ENCODE measurements around the gene NDUFB10.

NDUFB10 gene

GRCh38 chr16:1991588-1991947, 32.2 kb downstream of the NDUFB10 start:
- H3K4me3 ChIP-seq (ENCODE audit: control insufficient read depth in 1 of 7, extremely low read depth in 1 of 7, insufficient read depth in 4 of 7, low read depth in 2 of 7, low read length in 6 of 7) = peak overlapping the region in 4 of 7 experiments; percentile 46 to 66 (median 51)
- CTCF ChIA-PET = no interaction called here
- DNase-seq = no peak

GRCh38 chr16:1991948-1992703, 32.8 kb downstream of the NDUFB10 start:
- Histone ChIP-seq H3K9me3 (ENCODE audit: control extremely low read depth in 1 of 5, control insufficient read depth in 4 of 5, insufficient read depth in 2 of 5, low read depth in 1 of 5, low read length in 4 of 5) (no peaks in the 10 kb centered on the region), H3K4me3 (ENCODE audit: control insufficient read depth in 1 of 7, extremely low read depth in 1 of 7, insufficient read depth in 4 of 7, low read depth in 2 of 7, low read length in 6 of 7) (peak overlapping the region in 4 of 7 experiments; percentile 46 to 66 (median 51)), H3K4me1 (ENCODE audit: control extremely low read depth in 1 of 4, control insufficient read depth in 4 of 4, insufficient read depth in 4 of 4, low read length in 3 of 4) (peaks cover 0 to 29% (median 21%) of the 10 kb centered on the region in 4 experiments), H3K27ac (ENCODE audit: insufficient read depth in 1 of 2, low read depth in 1 of 2, low read length in 2 of 2, poor library complexity in 1 of 2, severe bottlenecking in 2 of 2) (no peak overlapping the region), H3K36me3 (ENCODE audit: control insufficient read depth in 4 of 4, insufficient read depth in 4 of 4, low read length in 3 of 4) (peaks cover 0 to 9% (median 5%) of the 10 kb centered on the region in 4 experiments), H3K27me3 (replicated peaks in 2 of 5; ENCODE audit: control insufficient read depth in 4 of 5, insufficient read depth in 5 of 5, low read length in 4 of 5) (peaks cover 0 to 45% (median 22%) of the 10 kb centered on the region in 5 experiments)
- peak; percentile 89 to 93 (median 92) for DNase-seq
- CTCF ChIA-PET = no interaction called here
- 4% methylated on average over 71 of the region's 96 CpGs for WGBS (ENCODE audit: insufficient coverage)
- POLR2A ChIA-PET = interaction anchor here (1.0 to 1.5 kb wide), 3 partner anchors 27 to 163 kb away, joined by 3 to 6 read pairs (median 3); partner anchors contain the start of genes RPS2 and TRAF7

More at GRCh38 chr16:1991588-1991947, 32.2 kb downstream of the NDUFB10 start:
- peaks cover 0 to 45% (median 22%) of the 10 kb centered on the region in 5 experiments for H3K27me3 ChIP-seq (replicated peaks in 2 of 5; ENCODE audit: control insufficient read depth in 4 of 5, insufficient read depth in 5 of 5, low read length in 4 of 5)
- H3K4me1 ChIP-seq (ENCODE audit: control extremely low read depth in 1 of 4, control insufficient read depth in 4 of 4, insufficient read depth in 4 of 4, low read length in 3 of 4) = peaks cover 0 to 29% (median 21%) of the 10 kb centered on the region in 4 experiments
- peaks cover 0 to 9% (median 5%) of the 10 kb centered on the region in 4 experiments for H3K36me3 ChIP-seq (ENCODE audit: control insufficient read depth in 4 of 4, insufficient read depth in 4 of 4, low read length in 3 of 4)
- H3K9me3 ChIP-seq (ENCODE audit: control extremely low read depth in 1 of 5, control insufficient read depth in 4 of 5, insufficient read depth in 2 of 5, low read depth in 1 of 5, low read length in 4 of 5) = no peaks in the 10 kb centered on the region
- WGBS (ENCODE audit: insufficient coverage) = 10% methylated on average over 18 of the region's 22 CpGs
- POLR2A ChIA-PET = interaction anchor here (1.0 to 1.5 kb wide), 3 partner anchors 26 to 164 kb away, joined by 3 to 6 read pairs (median 3); partner anchors contain the start of genes RPS2 and TRAF7
- H3K27ac ChIP-seq (ENCODE audit: insufficient read depth in 1 of 2, low read depth in 1 of 2, low read length in 2 of 2, poor library complexity in 1 of 2, severe bottlenecking in 2 of 2) = no peak overlapping the region

- Histone ChIP-seq H3K4me3 (ENCODE audit: control insufficient read depth in 1 of 7, extremely low read depth in 1 of 7, insufficient read depth in 4 of 7, low read depth in 2 of 7, low read length in 6 of 7) (peak overlapping the region in 2 of 7 experiments; percentile 16 to 23), H3K27ac (ENCODE audit: insufficient read depth in 1 of 2, low read depth in 1 of 2, low read length in 2 of 2, poor library complexity in 1 of 2, severe bottlenecking in 2 of 2) (no peak overlapping the region), H3K9me3 (ENCODE audit: control extremely low read depth in 1 of 5, control insufficient read depth in 4 of 5, insufficient read depth in 2 of 5, low read depth in 1 of 5, low read length in 4 of 5) (no peaks in the 10 kb centered on the region), H3K36me3 (ENCODE audit: control insufficient read depth in 4 of 4, insufficient read depth in 4 of 4, low read length in 3 of 4) (peaks cover 0 to 12% (median 9%) of the 10 kb centered on the region in 4 experiments), H3K27me3 (replicated peaks in 2 of 5; ENCODE audit: control insufficient read depth in 4 of 5, insufficient read depth in 5 of 5, low read length in 4 of 5) (peaks cover 0 to 45% (median 22%) of the 10 kb centered on the region in 5 experiments), H3K4me1 (ENCODE audit: control extremely low read depth in 1 of 4, control insufficient read depth in 4 of 4, insufficient read depth in 4 of 4, low read length in 3 of 4) (peaks cover 0 to 29% (median 21%) of the 10 kb centered on the region in 4 experiments)
- WGBS (ENCODE audit: insufficient coverage) = 54% methylated on average over 39 of the region's 50 CpGs
- ChIA-PET POLR2A (interaction anchor here (1.0 to 1.5 kb wide), 2 partner anchors 155 to 162 kb away, joined by 3 to 6 read pairs; partner anchors contain the start of gene TRAF7), CTCF (interaction anchor here (1.2 kb wide), 1 partner anchor 11 kb away, joined by 4 read pairs; no protein-coding TSS in a partner anchor)
- DNase-seq = no peak
Measured at GRCh38 chr16:1992704-1993317, 33.5 kb downstream of the NDUFB10 start.

GRCh38 chr16:1993731-1994131, 34.4 kb downstream of the NDUFB10 start:
- Histone ChIP-seq H3K27me3 (replicated peaks in 2 of 5; ENCODE audit: control insufficient read depth in 4 of 5, insufficient read depth in 5 of 5, low read length in 4 of 5) (peaks cover 0 to 36% (median 19%) of the 10 kb centered on the region in 5 experiments), H3K4me3 (ENCODE audit: control insufficient read depth in 1 of 7, extremely low read depth in 1 of 7, insufficient read depth in 4 of 7, low read depth in 2 of 7, low read length in 6 of 7) (no peak overlapping the region), H3K36me3 (ENCODE audit: control insufficient read depth in 4 of 4, insufficient read depth in 4 of 4, low read length in 3 of 4) (peaks cover 0 to 21% (median 16%) of the 10 kb centered on the region in 4 experiments), H3K9me3 (ENCODE audit: control extremely low read depth in 1 of 5, control insufficient read depth in 4 of 5, insufficient read depth in 2 of 5, low read depth in 1 of 5, low read length in 4 of 5) (no peaks in the 10 kb centered on the region), H3K27ac (ENCODE audit: insufficient read depth in 1 of 2, low read depth in 1 of 2, low read length in 2 of 2, poor library complexity in 1 of 2, severe bottlenecking in 2 of 2) (no peak overlapping the region), H3K4me1 (ENCODE audit: control extremely low read depth in 1 of 4, control insufficient read depth in 4 of 4, insufficient read depth in 4 of 4, low read length in 3 of 4) (peaks cover 0 to 29% (median 21%) of the 10 kb centered on the region in 4 experiments)
- ChIA-PET POLR2A (no interaction called here), CTCF (interaction anchor here (1.2 kb wide), 2 partner anchors 11 to 42 kb away, joined by 3 to 4 read pairs; no protein-coding TSS in a partner anchor)
- 100% methylated on average over 2 of the region's 2 CpGs for WGBS (ENCODE audit: insufficient coverage)
- no peak for DNase-seq

- DNase-seq = no peak
- Histone ChIP-seq H3K4me3 (ENCODE audit: control insufficient read depth in 1 of 7, extremely low read depth in 1 of 7, insufficient read depth in 4 of 7, low read depth in 2 of 7, low read length in 6 of 7) (no peak overlapping the region), H3K36me3 (ENCODE audit: control insufficient read depth in 4 of 4, insufficient read depth in 4 of 4, low read length in 3 of 4) (peaks cover 0 to 61% (median 49%) of the 10 kb centered on the region in 4 experiments), H3K27ac (ENCODE audit: insufficient read depth in 1 of 2, low read depth in 1 of 2, low read length in 2 of 2, poor library complexity in 1 of 2, severe bottlenecking in 2 of 2) (no peak overlapping the region), H3K4me1 (ENCODE audit: control extremely low read depth in 1 of 4, control insufficient read depth in 4 of 4, insufficient read depth in 4 of 4, low read length in 3 of 4) (peaks cover 0 to 2% (median 0%) of the 10 kb centered on the region in 4 experiments), H3K27me3 (replicated peaks in 2 of 5; ENCODE audit: control insufficient read depth in 4 of 5, insufficient read depth in 5 of 5, low read length in 4 of 5) (peaks cover 0 to 4% (median 0%) of the 10 kb centered on the region in 5 experiments), H3K9me3 (ENCODE audit: control extremely low read depth in 1 of 5, control insufficient read depth in 4 of 5, insufficient read depth in 2 of 5, low read depth in 1 of 5, low read length in 4 of 5) (no peaks in the 10 kb centered on the region)
- CTCF ChIA-PET = interaction anchor here (1.2 to 3.3 kb wide), 4 partner anchors 7 to 22 kb away, joined by 4 to 23 read pairs (median 4); partner anchors contain the start of gene NPW
- POLR2A ChIA-PET = no interaction called here
- WGBS (ENCODE audit: insufficient coverage) = 96% methylated on average over 20 of the region's 26 CpGs
Measured at GRCh38 chr16:1997494-1998359, 38.4 kb downstream of the NDUFB10 start.

- no peak overlapping the region for H3K27ac ChIP-seq (ENCODE audit: insufficient read depth in 1 of 2, low read depth in 1 of 2, low read length in 2 of 2, poor library complexity in 1 of 2, severe bottlenecking in 2 of 2)
- ChIA-PET CTCF (interaction anchor here (1.5 kb wide), 1 partner anchor 14 kb away, joined by 4 read pairs; no protein-coding TSS in a partner anchor), POLR2A (interaction anchor here (1.0 kb wide), 1 partner anchor 157 kb away, joined by 3 read pairs; the partner anchor contains the start of gene TRAF7)
- H3K36me3 ChIP-seq (ENCODE audit: control insufficient read depth in 4 of 4, insufficient read depth in 4 of 4, low read length in 3 of 4) = peaks cover 0 to 68% (median 53%) of the 10 kb centered on the region in 4 experiments
- no peaks in the 10 kb centered on the region for H3K9me3 ChIP-seq (ENCODE audit: control extremely low read depth in 1 of 5, control insufficient read depth in 4 of 5, insufficient read depth in 2 of 5, low read depth in 1 of 5, low read length in 4 of 5)
- no peak overlapping the region for H3K4me3 ChIP-seq (ENCODE audit: control insufficient read depth in 1 of 7, extremely low read depth in 1 of 7, insufficient read depth in 4 of 7, low read depth in 2 of 7, low read length in 6 of 7)
- H3K27me3 ChIP-seq (replicated peaks in 2 of 5; ENCODE audit: control insufficient read depth in 4 of 5, insufficient read depth in 5 of 5, low read length in 4 of 5) = no peaks in the 10 kb centered on the region
- DNase-seq = no peak
- peaks cover 0 to 2% (median under 1%) of the 10 kb centered on the region in 4 experiments for H3K4me1 ChIP-seq (ENCODE audit: control extremely low read depth in 1 of 4, control insufficient read depth in 4 of 4, insufficient read depth in 4 of 4, low read length in 3 of 4)
- WGBS (ENCODE audit: insufficient coverage) = 98% methylated on average over 25 of the region's 27 CpGs
Measured at GRCh38 chr16:1998360-1998835, 39.1 kb downstream of the NDUFB10 start.
